HG02981 (cell line): ENCODE measurements around the gene PANX3.
A peak's percentile ranks its signal among the peaks of the same experiment; 100 is the strongest.

Experiments
- ATAC-seq: cut with Tn5 transposase; IDR thresholded peaks from one replicate; pipeline ENCODE4 v1.9.1; 2021; ENCODE audit warnings: mild to moderate bottlenecking, moderate library complexity; ENCODE audit not compliant: unreplicated experiment

Gene PANX3

DNA sequence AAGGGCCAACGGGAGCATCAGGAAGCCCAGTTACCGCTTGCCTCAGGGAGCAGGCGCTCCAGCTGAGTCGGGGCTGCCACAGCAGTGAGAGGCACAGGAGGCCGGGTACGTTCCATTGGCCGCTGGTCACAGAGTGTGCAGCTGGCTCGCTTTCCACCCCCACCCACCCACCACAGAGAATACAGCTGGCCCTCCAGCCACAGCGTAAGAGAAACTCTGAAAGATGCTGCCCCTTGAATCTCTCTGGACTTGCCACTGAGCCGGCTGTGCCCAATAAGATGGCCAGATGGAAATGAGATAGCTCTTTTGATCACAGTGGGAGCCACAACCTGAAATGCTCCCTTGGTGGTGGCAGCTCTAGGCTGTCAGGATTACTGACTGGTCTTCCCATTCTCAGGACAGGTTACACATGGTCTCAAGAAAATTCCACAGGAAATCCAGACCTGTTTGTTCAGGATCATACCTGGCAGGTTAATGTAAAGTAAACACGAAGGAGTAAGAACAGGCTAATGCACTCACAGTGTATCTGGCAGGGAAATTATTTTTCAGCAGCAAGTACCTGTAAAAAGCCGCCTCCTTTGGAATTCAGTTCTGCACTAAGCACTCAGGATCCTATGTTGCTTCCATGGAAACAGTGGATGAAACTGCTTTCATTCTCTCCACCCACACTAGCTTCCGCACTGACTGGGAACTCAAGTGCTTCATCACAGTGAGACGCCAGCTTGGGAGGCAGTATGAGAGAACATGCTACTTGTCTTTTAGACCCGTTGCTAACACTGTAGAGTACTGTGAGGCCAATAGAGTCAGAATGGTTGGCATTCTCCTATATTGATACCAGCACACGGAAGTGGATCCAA is 45.8 kb downstream of the PANX3 start:
- ATAC-seq, result no peak

- ATAC-seq, result no peak
Measured at GRCh38 chr11:124657904-124658303, 46.7 kb downstream of the PANX3 start.

DNA sequence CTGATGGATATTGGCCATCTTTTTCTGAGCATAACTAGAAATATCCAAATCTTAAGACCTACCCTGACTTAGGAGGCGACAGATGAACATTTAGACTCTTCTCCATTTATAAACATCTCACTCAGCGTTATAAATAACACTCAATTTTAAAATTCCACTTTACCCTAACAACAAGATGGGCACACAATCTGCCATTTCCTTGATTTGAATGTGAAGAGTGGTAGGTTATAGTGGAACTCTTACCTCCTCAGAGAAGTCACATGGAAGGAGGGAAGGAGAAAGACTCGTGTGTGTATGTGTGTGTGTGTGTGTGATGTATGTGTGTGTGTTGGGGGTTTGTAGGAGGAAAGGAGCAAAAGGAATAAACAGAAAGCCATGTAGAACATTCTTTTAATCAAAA is 47.3 kb downstream of the PANX3 start:
- no peak for ATAC-seq

GRCh38 chr11:124658986-124659385 is 47.8 kb downstream of the PANX3 start:
- no peak for ATAC-seq

- ATAC-seq, result no peak
Measured at GRCh38 chr11:124661553-124661952, 50.3 kb downstream of the PANX3 start.

DNA sequence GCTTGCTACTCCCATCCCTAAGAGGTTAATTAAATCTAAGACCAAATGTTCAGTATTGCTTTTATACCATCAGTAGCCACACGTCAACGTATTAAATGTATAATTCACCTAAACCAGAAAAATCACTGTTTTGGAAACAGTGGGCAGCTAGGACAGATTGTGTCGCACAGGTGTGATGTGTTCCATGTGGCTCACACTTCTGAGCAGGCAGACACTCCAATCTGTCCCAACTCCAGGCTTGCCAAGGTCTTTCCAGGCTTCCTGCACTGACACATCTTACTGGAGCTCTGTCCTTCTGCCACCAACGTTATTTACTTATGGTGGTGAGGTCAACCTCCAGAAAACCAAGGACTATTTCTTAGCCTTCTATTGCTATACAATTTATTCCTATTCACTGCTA is 50.9 kb downstream of the PANX3 start:
- ATAC-seq, result no peak

GRCh38 chr11:124663861-124664260 is 52.6 kb downstream of the PANX3 start:
- ATAC-seq, result no peak

GRCh38 chr11:124667601-124668000 is 56.4 kb downstream of the PANX3 start:
- no peak for ATAC-seq

DNA sequence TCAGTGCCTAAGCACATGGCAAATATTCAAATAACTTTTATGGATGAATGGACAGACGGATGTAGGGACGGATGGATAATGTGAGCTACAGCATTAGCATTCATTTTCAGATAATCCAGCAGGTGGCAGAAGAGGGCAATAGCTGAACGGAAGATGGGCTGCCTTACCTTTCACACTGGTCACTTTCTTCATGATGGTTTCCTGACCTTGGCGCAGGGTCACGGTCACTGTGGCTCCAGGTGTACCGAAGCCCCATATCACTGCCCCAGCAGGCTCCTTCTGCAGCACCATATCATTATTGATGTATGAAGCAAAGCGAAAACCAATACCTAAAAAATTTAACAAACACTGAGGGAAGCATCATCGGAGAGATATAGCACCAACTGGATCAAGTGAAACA is 58.0 kb downstream of the PANX3 start:
- ATAC-seq, result peak; percentile 26
